Measurements from ENCODE around the gene LY6G6F. TPM values are rescaled to one million over a fixed set of nuclear protein-coding genes. Genes with fewer than 3 reads are reported as not detected.
A peak's percentile ranks its signal among the peaks of the same experiment; 100 is the strongest.

Gene LY6G6F
- total RNA-seq, 1 experiment from 2014 or later, result not detected

- ChIA-PET CTCF (interaction anchor here (0.5 to 2.1 kb wide), 2 partner anchors 17 to 1090 kb away, joined by 3 to 7 read pairs; no protein-coding TSS in a partner anchor), POLR2A (interaction anchor here (1.4 kb wide), 1 partner anchor 29 kb away, joined by 7 read pairs; the partner anchor contains the start of gene MSH5)
- Mint-ChIP-seq H3K27ac (ENCODE audit: low read depth, unreplicated experiment) (no peak overlapping the region), H3K27me3 (ENCODE audit: insufficient read depth, unreplicated experiment) (no peaks in the 10 kb centered on the region), H3K36me3 (ENCODE audit: insufficient read depth, unreplicated experiment) (no peaks in the 10 kb centered on the region), H3K9me3 (ENCODE audit: unreplicated experiment) (no peaks in the 10 kb centered on the region), H3K4me3 (ENCODE audit: unreplicated experiment) (no peak overlapping the region), H3K4me1 (ENCODE audit: insufficient read depth, unreplicated experiment) (peaks cover 7% of the 10 kb centered on the region)
- BruUV-seq (replicated peaks), result no TSS peak
- no peak for DNase-seq (ENCODE audit: unreplicated experiment)
- TF ChIP-seq CTCF (IDR thresholded peaks at IDR 0.05; ENCODE audit: unreplicated experiment), result no peak
- intact Hi-C loops (cut with micrococcal nuclease), result no loop called here
Measured at GRCh38 chr6:31710523-31711219, 4.0 kb downstream of the LY6G6F start.

GRCh38 chr6:31711233-31711632 lies 4.6 kb downstream of the LY6G6F start:
- H3K4me1 Mint-ChIP-seq (ENCODE audit: insufficient read depth, unreplicated experiment), result peaks cover 7% of the 10 kb centered on the region
- H3K9me3 Mint-ChIP-seq (ENCODE audit: unreplicated experiment), result no peaks in the 10 kb centered on the region
- peak; percentile 18 for DNase-seq (ENCODE audit: unreplicated experiment)
- POLR2A ChIA-PET, result interaction anchor here (0.8 to 2.1 kb wide), 3 partner anchors 9 to 28 kb away, joined by 3 to 7 read pairs (median 5); partner anchors contain the start of genes ABHD16A and MSH5
- no peaks in the 10 kb centered on the region for H3K36me3 Mint-ChIP-seq (ENCODE audit: insufficient read depth, unreplicated experiment)
- intact Hi-C loops (cut with micrococcal nuclease), result no loop called here
- CTCF ChIA-PET, result interaction anchor here (0.5 to 2.1 kb wide), 3 partner anchors 17 to 1090 kb away, joined by 3 to 7 read pairs (median 3); no protein-coding TSS in a partner anchor
- no peaks in the 10 kb centered on the region for H3K27me3 Mint-ChIP-seq (ENCODE audit: insufficient read depth, unreplicated experiment)
- no peak overlapping the region for H3K27ac Mint-ChIP-seq (ENCODE audit: low read depth, unreplicated experiment)
- H3K4me3 Mint-ChIP-seq (ENCODE audit: unreplicated experiment), result no peak overlapping the region
- TF ChIP-seq CTCF (IDR thresholded peaks at IDR 0.05; ENCODE audit: unreplicated experiment), result no peak
- no TSS peak for BruUV-seq (replicated peaks)

GRCh38 chr6:31712296-31712695 lies 5.6 kb downstream of the LY6G6F start:
- CTCF ChIA-PET, result interaction anchor here (0.5 to 2.1 kb wide), 6 partner anchors 10 to 152 kb away, joined by 3 to 7 read pairs (median 4); no protein-coding TSS in a partner anchor

More at GRCh38 chr6:31712296-31712695, 5.6 kb downstream of the LY6G6F start:
- H3K36me3 Mint-ChIP-seq (ENCODE audit: insufficient read depth, unreplicated experiment), result no peaks in the 10 kb centered on the region
- POLR2A ChIA-PET, result interaction anchor here (0.7 to 2.1 kb wide), 3 partner anchors 10 to 153 kb away, joined by 3 to 5 read pairs (median 3); partner anchors contain the start of genes ABHD16A and HSPA1B
- no peak overlapping the region for H3K4me3 Mint-ChIP-seq (ENCODE audit: unreplicated experiment)
- intact Hi-C loops (cut with micrococcal nuclease), result no loop called here
- peaks cover 7% of the 10 kb centered on the region for H3K4me1 Mint-ChIP-seq (ENCODE audit: insufficient read depth, unreplicated experiment)
- no peak for TF ChIP-seq CTCF (IDR thresholded peaks at IDR 0.05; ENCODE audit: unreplicated experiment)
- H3K27me3 Mint-ChIP-seq (ENCODE audit: insufficient read depth, unreplicated experiment), result no peaks in the 10 kb centered on the region
- BruUV-seq (replicated peaks), result no TSS peak
- no peaks in the 10 kb centered on the region for H3K9me3 Mint-ChIP-seq (ENCODE audit: unreplicated experiment)
- no peak overlapping the region for H3K27ac Mint-ChIP-seq (ENCODE audit: low read depth, unreplicated experiment)
- DNase-seq (ENCODE audit: unreplicated experiment), result peak; percentile 23
